NT2/D1 (cell line): Measurements from ENCODE around the gene EMC8.

Experiments used
- SUZ12 ChIP-seq: IDR thresholded peaks from 2 replicates; pipeline ENCODE4 v1.6.1; 2011; ENCODE audit not compliant: insufficient read length, insufficient read depth; ENCODE audit errors: extremely low read depth
- YY1 ChIP-seq: IDR thresholded peaks from 2 replicates; pipeline ENCODE4 v1.6.1; 2011; ENCODE audit not compliant: insufficient read length, insufficient read depth
- ZNF274 ChIP-seq: IDR thresholded peaks from 2 replicates; pipeline ENCODE4 v1.6.1; 2011; ENCODE audit warnings: mild to moderate bottlenecking, low read depth, low read length

DNA sequence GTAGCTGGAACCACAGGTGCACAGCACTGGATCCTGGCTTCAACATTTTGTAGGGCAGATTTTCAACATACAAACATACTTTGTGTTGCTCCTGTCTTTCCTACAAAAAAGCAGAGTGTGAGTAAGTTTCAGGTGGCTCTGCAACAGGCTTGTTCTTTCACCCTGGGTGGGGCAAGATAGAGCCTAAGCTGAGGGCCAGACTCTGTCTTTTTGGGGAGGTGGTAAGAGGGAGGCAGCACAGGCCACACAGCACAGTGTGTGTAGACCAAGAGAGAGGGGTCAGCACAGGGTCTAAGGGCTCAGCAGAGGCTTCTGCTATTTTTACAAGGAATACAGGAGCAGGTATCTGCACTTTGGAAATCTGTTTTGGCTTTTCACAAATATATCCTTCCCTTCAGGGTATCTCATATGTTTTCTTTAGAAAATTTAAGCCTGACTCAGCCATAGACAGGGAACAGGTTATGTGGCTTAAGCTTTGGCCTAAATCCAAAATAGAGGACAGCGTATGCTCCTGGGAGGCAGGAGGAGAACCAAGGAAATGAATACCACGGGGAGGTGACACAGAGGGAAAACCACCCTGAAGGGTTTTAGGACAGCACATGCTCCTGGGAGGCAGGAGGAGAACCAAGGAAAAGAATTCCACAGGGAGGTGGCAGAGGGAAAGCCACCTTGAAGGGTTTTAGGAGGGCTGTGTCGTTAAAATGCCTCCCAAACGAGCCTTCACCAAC lies 21.6 kb downstream of the EMC8 start:
- TF ChIP-seq ZNF274 (no peak), SUZ12 (no peak), YY1 (no peak)
